ENCODE results near the gene MCEMP1. TPM values are rescaled to one million over a fixed set of nuclear protein-coding genes. Genes with fewer than 3 reads are reported as not detected.

Gene MCEMP1
- polyA plus RNA-seq, 1 donor from 2014 or later, result not detected

DNA sequence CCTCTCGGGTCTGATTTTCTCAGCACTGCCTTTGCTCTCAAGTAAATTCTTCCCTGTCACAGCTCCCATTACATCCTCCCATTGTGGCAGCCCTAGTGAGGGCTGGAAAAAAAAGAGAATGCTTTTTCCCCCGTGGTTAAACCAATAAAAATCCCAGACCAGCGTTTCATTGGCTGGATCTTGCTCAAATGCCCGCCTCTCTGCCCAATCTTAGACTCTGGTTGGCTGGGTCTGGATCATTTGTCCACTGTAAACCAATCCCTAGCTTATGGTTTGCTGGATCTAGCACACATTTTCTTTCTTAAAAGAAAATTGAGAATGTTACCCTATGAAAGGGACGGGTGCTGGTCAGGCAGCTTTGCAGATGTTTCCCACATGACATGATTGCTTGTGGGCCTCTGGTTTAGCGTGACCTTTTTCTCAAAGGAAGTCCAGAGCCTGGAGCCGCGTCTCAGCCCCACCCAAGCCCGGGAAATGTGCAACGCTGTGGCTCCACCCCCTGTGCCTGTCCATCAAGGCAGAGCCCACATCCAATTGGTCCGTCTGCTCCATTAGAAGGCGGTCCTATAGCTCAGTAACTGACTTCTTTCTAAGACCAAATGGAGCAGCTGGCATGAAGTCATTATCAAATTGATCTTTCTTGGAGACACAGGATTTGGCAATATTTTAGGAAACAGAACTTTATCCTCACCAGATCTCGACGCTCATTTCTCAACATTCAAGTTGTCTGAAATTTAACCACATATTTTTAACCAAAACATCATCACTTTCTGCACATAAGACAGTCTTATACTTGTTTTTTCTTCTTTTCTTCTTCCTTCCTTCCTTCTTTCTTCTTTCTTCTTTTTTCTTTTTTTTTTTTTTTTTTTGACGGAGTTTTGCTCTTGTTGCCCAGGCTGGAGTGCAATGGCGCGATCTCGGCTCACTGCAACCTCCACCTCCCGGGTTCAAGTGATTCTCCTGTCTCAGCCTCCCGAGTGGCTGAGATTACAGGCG lies 2.6 kb upstream of the MCEMP1 start:
- Histone ChIP-seq H3K27me3 (ENCODE audit: insufficient read depth, low read depth, low read length) (peaks cover 13% of the 10 kb centered on the region), H3K79me2 (replicated peaks; ENCODE audit: insufficient read depth, low read length) (no peaks in the 10 kb centered on the region), H3F3A (ENCODE audit: insufficient read depth, low read length, poor library complexity, severe bottlenecking) (no peaks in the 10 kb centered on the region), H3K27ac (ENCODE audit: low read length) (no peak overlapping the region), H3K4me3 (ENCODE audit: low read length) (no peak overlapping the region), H3K36me3 (ENCODE audit: insufficient read depth, low read length) (no peaks in the 10 kb centered on the region), H4K20me1 (ENCODE audit: insufficient read depth) (no peaks in the 10 kb centered on the region), H3K9me2 (ENCODE audit: insufficient read depth, low read length) (no peaks in the 10 kb centered on the region), H3K9me3 (ENCODE audit: low read length) (no peaks in the 10 kb centered on the region), H3K4me2 (ENCODE audit: low read length) (no peak overlapping the region), H3K9ac (ENCODE audit: low read length) (no peak overlapping the region), H2AFZ (ENCODE audit: low read depth, low read length) (no peak overlapping the region)
- TF ChIP-seq REST (IDR thresholded peaks at IDR 0.05; ENCODE audit: borderline replicate concordance) (no peak), POLR2AphosphoS5 (IDR thresholded peaks at IDR 0.05) (no peak), RAD21 (conservative IDR thresholded peaks at IDR 0.05) (no peak), EP300 (conservative IDR thresholded peaks at IDR 0.05; ENCODE audit: poor library complexity, severe bottlenecking) (no peak)

- no peaks in the 10 kb centered on the region for H3K9me2 ChIP-seq (ENCODE audit: insufficient read depth, low read length)
- no peaks in the 10 kb centered on the region for H3K9me3 ChIP-seq (ENCODE audit: low read length)
- no peak overlapping the region for H2AFZ ChIP-seq (ENCODE audit: low read depth, low read length)
- H3K27ac ChIP-seq (ENCODE audit: low read length), result no peak overlapping the region
- H4K20me1 ChIP-seq (ENCODE audit: insufficient read depth), result no peaks in the 10 kb centered on the region
- no peaks in the 10 kb centered on the region for H3F3A ChIP-seq (ENCODE audit: insufficient read depth, low read length, poor library complexity, severe bottlenecking)
- H3K4me2 ChIP-seq (ENCODE audit: low read length), result no peak overlapping the region
- TF ChIP-seq RAD21 (conservative IDR thresholded peaks at IDR 0.05) (no peak), POLR2AphosphoS5 (IDR thresholded peaks at IDR 0.05) (no peak), REST (IDR thresholded peaks at IDR 0.05; ENCODE audit: borderline replicate concordance) (no peak)
- no peak overlapping the region for H3K4me3 ChIP-seq (ENCODE audit: low read length)
- H3K27me3 ChIP-seq (ENCODE audit: insufficient read depth, low read depth, low read length), result no peaks in the 10 kb centered on the region
- H3K36me3 ChIP-seq (ENCODE audit: insufficient read depth, low read length), result no peaks in the 10 kb centered on the region
- no peak overlapping the region for H3K9ac ChIP-seq (ENCODE audit: low read length)
- peaks cover 6% of the 10 kb centered on the region for H3K79me2 ChIP-seq (replicated peaks; ENCODE audit: insufficient read depth, low read length)
These were observed 514 bp upstream of the MCEMP1 start for GRCh38 chr19:7676376-7676775.
